ENCODE results near the gene MT1M. TPM values are rescaled to one million over a fixed set of nuclear protein-coding genes. Genes with fewer than 3 reads are reported as not detected.

The MT1M gene
- total RNA-seq, 1 experiment from 2014 or later: 0.39 TPM

- ChIA-PET CTCF (no interaction called here), RAD21 (ENCODE audit: low non-redundant PET in 1 of 2, low total read pairs in 2 of 2, uncharacterized antibody in 2 of 2, unreplicated experiment in 2 of 2) (interaction anchor here in 1 of 2 experiments (0.6 kb wide), 1 partner anchor 9 kb away, joined by 5 read pairs; the partner anchor contains the start of gene MT2A), POLR2A (interaction anchor here (1.4 to 16.1 kb wide), 3 partner anchors 7 to 11 kb away, joined by 3 to 344 read pairs (median 5); partner anchors contain the start of genes MT1E and MT2A)
- no peak for DNase-seq (ENCODE audit: low read depth, low spot score)
- BruUV-seq (replicated peaks): no TSS peak
- no peak for ATAC-seq
- H3K9me3 ChIP-seq (ENCODE audit: control insufficient read depth in 1 of 2, insufficient read depth in 1 of 2, low read depth in 1 of 2, low read length in 2 of 2): no peaks in the 10 kb centered on the region
- no peak overlapping the region for H3K4me3 ChIP-seq (replicated peaks in 1 of 2; ENCODE audit: low read depth in 1 of 2, low read length in 2 of 2)
- no peak for TF ChIP-seq ATF3 (IDR thresholded peaks at IDR 0.05)
- TF ChIP-seq JUND (IDR thresholded peaks at IDR 0.05): no peak
- no peak for TF ChIP-seq EZH2phosphoT487 (IDR thresholded peaks at IDR 0.05; ENCODE audit: borderline replicate concordance)
- TF ChIP-seq REST (IDR thresholded peaks at IDR 0.05; ENCODE audit: low read depth): no peak
- no peak for TF ChIP-seq EZH2 (IDR thresholded peaks at IDR 0.05)
- intact Hi-C loops (cut with micrococcal nuclease): no loop called here
- H3K27me3 ChIP-seq (ENCODE audit: insufficient read depth, low read length): no peaks in the 10 kb centered on the region
- peaks cover 18 to 28% of the 10 kb centered on the region in 2 experiments for H3K4me1 ChIP-seq (ENCODE audit: control insufficient read depth in 1 of 2, insufficient read depth in 2 of 2, low read length in 2 of 2)
- H4K20me1 ChIP-seq (ENCODE audit: insufficient read depth): no peaks in the 10 kb centered on the region
- no peaks in the 10 kb centered on the region for H3K79me2 ChIP-seq (ENCODE audit: insufficient read depth, low read length)
- H3K9me2 ChIP-seq (ENCODE audit: insufficient read depth): no peaks in the 10 kb centered on the region
- no peak overlapping the region for H3K9ac ChIP-seq (ENCODE audit: low read length)
- H3K27ac ChIP-seq (ENCODE audit: low read depth, low read length): no peak overlapping the region
- no peak overlapping the region for H3K4me2 ChIP-seq (ENCODE audit: low read length)
- H3K36me3 ChIP-seq (ENCODE audit: control insufficient read depth in 1 of 2, insufficient read depth in 2 of 2, low read length in 2 of 2): no peaks in the 10 kb centered on the region
- H2AFZ ChIP-seq (ENCODE audit: low read depth, low read length, poor library complexity, severe bottlenecking): no peak overlapping the region
Observed at GRCh38 chr16:56617212-56618085, 15.0 kb upstream of the MT1M start.
